Measurements from ENCODE around the gene GUCY2C. TPM values are rescaled to one million over a fixed set of nuclear protein-coding genes. Genes with fewer than 3 reads are reported as not detected.

GUCY2C gene
- total RNA-seq, 2 donors from 2014 or later, result not detected

- no peak overlapping the region for H3K4me3 Mint-ChIP-seq
- peaks cover 6% of the 10 kb centered on the region for H3K4me1 Mint-ChIP-seq (ENCODE audit: low read depth)
- H3K9me3 Mint-ChIP-seq, result no peaks in the 10 kb centered on the region
- DNase-seq (no peak), ATAC-seq (replicated peaks in 1 of 2) (no peak)
- H3K27ac Mint-ChIP-seq, result no peak overlapping the region
- H3K36me3 Mint-ChIP-seq (ENCODE audit: insufficient read depth in 2 of 2), result no peaks in the 10 kb centered on the region
- peaks cover 49% of the 10 kb centered on the region for H3K27me3 Mint-ChIP-seq (ENCODE audit: low read depth)
Observed at GRCh38 chr12:14570231-14570630, 126.2 kb downstream of the GUCY2C start.

- ATAC-seq (replicated peaks in 1 of 2) (peak; percentile 73 to 84), DNase-seq (peak; percentile 28 to 32)
- Mint-ChIP-seq H3K9me3 (no peaks in the 10 kb centered on the region), H3K36me3 (ENCODE audit: insufficient read depth in 2 of 2) (no peaks in the 10 kb centered on the region), H3K4me1 (ENCODE audit: low read depth) (peaks cover 6% of the 10 kb centered on the region), H3K27me3 (ENCODE audit: low read depth) (peaks cover 51% of the 10 kb centered on the region), H3K4me3 (peak within 1 kb of the TSS; percentile 45 to 69), H3K27ac (no peak within 1 kb of the TSS)
Observed at GRCh38 chr12:14567351-14568162, 128.8 kb downstream of the GUCY2C start, which contains the start of gene PLBD1. PLBD1 (minus strand) TSS chr12:14567883; CDS start chr12:14567696, 187 bp downstream.

GRCh38 chr12:14564336-14564959, 132.0 kb downstream of the GUCY2C start:
- H3K27me3 Mint-ChIP-seq (ENCODE audit: low read depth), result peaks cover 32% of the 10 kb centered on the region
- peaks cover 10% of the 10 kb centered on the region for H3K4me1 Mint-ChIP-seq (ENCODE audit: low read depth)
- H3K4me3 Mint-ChIP-seq, result no peak overlapping the region
- DNase-seq (no peak), ATAC-seq (replicated peaks in 1 of 2) (no peak)
- H3K27ac Mint-ChIP-seq, result no peak overlapping the region
- H3K36me3 Mint-ChIP-seq (ENCODE audit: insufficient read depth in 2 of 2), result no peaks in the 10 kb centered on the region
- H3K9me3 Mint-ChIP-seq, result no peaks in the 10 kb centered on the region

- ATAC-seq (replicated peaks in 1 of 2), result no peak
- Mint-ChIP-seq H3K4me1 (ENCODE audit: low read depth) (peaks cover 7% of the 10 kb centered on the region), H3K4me3 (no peak overlapping the region), H3K9me3 (no peaks in the 10 kb centered on the region), H3K27ac (no peak overlapping the region), H3K36me3 (ENCODE audit: insufficient read depth in 2 of 2) (no peaks in the 10 kb centered on the region), H3K27me3 (ENCODE audit: low read depth) (peaks cover 20% of the 10 kb centered on the region)
- no peak for DNase-seq
Observed at GRCh38 chr12:14563046-14563445, 133.4 kb downstream of the GUCY2C start.

Other genes with a start within 250 kb of the GUCY2C start
- not detected for gene PLBD1, start 128.7 kb downstream of the GUCY2C start, total RNA-seq
- 100 to 1,000 TPM; 104 to 111 TPM for gene WBP11, start 106.9 kb upstream of the GUCY2C start, total RNA-seq
- 1 to 10 TPM; 2.4 to 5.1 TPM for gene C12orf60, start 107.1 kb upstream of the GUCY2C start, total RNA-seq
- gene SMCO3, start 117.6 kb upstream of the GUCY2C start, total RNA-seq, result not detected
- not detected for gene ART4, start 146.9 kb upstream of the GUCY2C start, total RNA-seq
- gene MGP, start 189.3 kb upstream of the GUCY2C start, total RNA-seq, result under 1 TPM in 1 of 2 donors, not detected in 1; 0.67 TPM
- gene ERP27, start 241.9 kb upstream of the GUCY2C start, total RNA-seq, result 1 to 10 TPM; 3.8 to 4.0 TPM